PFSK-1 (cell line): ENCODE results near the gene GNG12.

ENCODE experiments used
- FOXP2 ChIP-seq: optimal IDR thresholded peaks from 2 replicates; pipeline ENCODE3; 2011; ENCODE audit warnings: borderline replicate concordance, control low read depth, inconsistent platforms; ENCODE audit not compliant: insufficient read depth; ENCODE audit errors: extremely low read length, extremely low read depth
- POLR2AphosphoS5 ChIP-seq: IDR thresholded peaks from 2 replicates; pipeline ENCODE4 v1.6.1; 2012; ENCODE audit warnings: low read depth, mild to moderate bottlenecking, control low read depth, low read length, moderate library complexity
- REST ChIP-seq, 2 experiments: IDR thresholded peaks; 2 replicates each; pipeline versions ENCODE4 v1.6.1 to v1.8.0; 2011 to 2012; ENCODE audit warnings: low read depth in 2 of 2, low read length in 2 of 2, control low read depth in 1 of 2, inconsistent platforms in 1 of 2, mild to moderate bottlenecking in 1 of 2, moderate library complexity in 1 of 2; ENCODE audit not compliant: insufficient read depth in 1 of 2
- SIN3A ChIP-seq: IDR thresholded peaks from 2 replicates; pipeline ENCODE4 v1.6.1; 2012; ENCODE audit warnings: mild to moderate bottlenecking, low read length, moderate library complexity, borderline replicate concordance; ENCODE audit not compliant: insufficient read depth
- TAF1 ChIP-seq: IDR thresholded peaks from 2 replicates; pipeline ENCODE4 v1.6.1; 2012; ENCODE audit warnings: low read length, control low read depth, borderline replicate concordance; ENCODE audit not compliant: insufficient read depth

Gene GNG12

GRCh38 chr1:67809887-67810286 is 23.4 kb downstream of the GNG12 start:
- TF ChIP-seq REST (IDR thresholded peaks at IDR 0.05; ENCODE audit: insufficient read depth in 1 of 2, low read depth in 2 of 2, low read length in 2 of 2) (no peak), FOXP2 (no peak), TAF1 (no peak), SIN3A (no peak)

- TF ChIP-seq FOXP2 (no peak), SIN3A (no peak), REST (IDR thresholded peaks at IDR 0.05; ENCODE audit: insufficient read depth in 1 of 2, low read depth in 2 of 2, low read length in 2 of 2) (no peak), TAF1 (no peak), POLR2AphosphoS5 (no peak)
Measured at GRCh38 chr1:67807282-67807681, 26.0 kb downstream of the GNG12 start.

- no peak for TF ChIP-seq SIN3A
- TF ChIP-seq FOXP2 = no peak
- TF ChIP-seq REST (IDR thresholded peaks at IDR 0.05; ENCODE audit: insufficient read depth in 1 of 2, low read depth in 2 of 2, low read length in 2 of 2) = no peak
- TF ChIP-seq POLR2AphosphoS5 = no peak
- TF ChIP-seq TAF1 = no peak
Measured at GRCh38 chr1:67804710-67805109, 28.6 kb downstream of the GNG12 start.

- TF ChIP-seq SIN3A (no peak), POLR2AphosphoS5 (no peak), FOXP2 (no peak), REST (IDR thresholded peaks at IDR 0.05; ENCODE audit: insufficient read depth in 1 of 2, low read depth in 2 of 2, low read length in 2 of 2) (no peak), TAF1 (no peak)
Measured at GRCh38 chr1:67803380-67804279, 29.6 kb downstream of the GNG12 start.
